ENCODE data around the gene NPIPB8.
A peak's percentile ranks its signal among the peaks of the same experiment; 100 is the strongest.
"Not testable (repeated sequence)": the region's sequence is repeated elsewhere in the genome, so short reads cannot be mapped to it uniquely, and the experiment has no call there.

The NPIPB8 gene

DNA sequence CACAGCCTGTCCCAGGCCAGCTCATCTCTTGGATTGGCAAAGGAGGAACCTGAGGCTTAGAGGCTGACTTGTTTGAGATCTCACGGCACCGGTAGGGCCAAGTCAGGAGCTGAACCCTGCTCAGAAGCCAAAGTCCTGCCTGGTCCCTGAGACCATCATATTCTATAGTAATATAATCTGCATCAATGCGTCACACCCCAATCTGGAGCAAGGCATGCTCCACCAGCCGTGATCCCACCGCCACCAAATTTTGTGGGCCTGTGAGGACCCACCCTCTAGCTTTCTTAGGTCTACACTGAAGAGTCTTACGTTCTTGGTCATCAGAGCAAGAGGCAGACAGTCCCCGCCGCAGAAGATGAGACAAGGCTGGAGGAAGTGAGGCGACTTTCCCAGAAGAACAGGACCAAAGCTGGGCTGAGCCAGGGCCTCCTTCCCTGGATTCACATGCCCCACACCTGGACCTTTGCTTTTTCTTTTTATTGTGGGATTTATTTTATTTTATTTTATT lies 30.7 kb upstream of the NPIPB8 start:
- no peak for DNase-seq (ENCODE audit: low read depth)

DNA sequence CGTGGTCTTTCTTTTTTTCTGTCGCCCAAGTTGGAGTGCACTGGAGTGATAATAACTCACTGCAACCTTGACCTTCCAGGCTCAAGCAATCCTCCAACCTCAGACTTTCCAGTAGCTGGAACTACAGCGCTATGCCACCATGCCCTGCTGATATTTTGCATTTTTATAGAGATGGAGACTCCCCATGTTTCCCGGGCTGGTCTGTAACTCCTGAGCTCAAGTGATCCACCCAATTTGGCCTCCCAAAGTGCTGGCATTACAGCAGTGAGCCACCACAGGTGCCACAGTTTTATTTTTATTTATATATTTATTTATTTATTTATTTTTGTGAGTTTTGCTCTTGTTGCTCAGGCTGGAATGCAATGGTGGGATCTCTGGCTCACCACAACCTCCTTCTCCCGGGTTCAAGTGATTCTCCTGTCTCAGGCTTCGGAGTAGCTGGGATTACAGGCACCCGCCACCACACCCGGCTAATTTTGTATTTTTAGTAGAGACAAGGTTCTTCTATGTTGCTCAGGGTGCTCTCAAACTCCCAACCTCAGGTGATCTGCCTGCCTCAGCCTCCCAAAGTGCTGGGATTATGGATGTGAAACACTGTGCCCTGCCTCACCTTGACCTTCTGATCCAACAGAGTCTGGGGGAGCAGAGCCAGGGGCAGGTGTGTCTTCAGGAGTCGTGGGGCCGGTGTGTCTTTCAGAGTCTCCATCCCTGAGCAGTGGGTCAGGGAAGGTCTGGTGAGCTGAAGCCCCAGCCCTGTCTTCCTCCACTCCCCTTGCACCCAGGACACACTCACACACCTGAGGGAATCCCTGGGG lies 30.0 kb upstream of the NPIPB8 start:
- not testable (repeated sequence) for DNase-seq (ENCODE audit: low read depth)

DNA sequence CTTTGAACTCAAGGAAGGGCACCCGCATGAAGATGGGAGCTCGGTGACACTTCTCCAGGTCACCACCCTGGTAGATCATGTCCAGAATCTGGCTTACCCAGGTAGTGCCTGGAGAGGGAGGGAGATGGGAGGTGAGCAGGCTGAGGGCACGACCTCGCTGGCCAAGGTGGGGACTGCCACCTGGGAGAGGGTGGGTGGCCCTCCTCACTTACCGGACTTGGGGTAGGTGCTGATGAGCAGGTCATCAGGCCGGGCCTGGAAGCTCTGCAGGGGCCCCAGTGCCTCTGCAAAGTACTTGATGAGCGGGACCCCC lies 29.4 kb upstream of the NPIPB8 start:
- not testable (repeated sequence) for DNase-seq (ENCODE audit: low read depth)

DNA sequence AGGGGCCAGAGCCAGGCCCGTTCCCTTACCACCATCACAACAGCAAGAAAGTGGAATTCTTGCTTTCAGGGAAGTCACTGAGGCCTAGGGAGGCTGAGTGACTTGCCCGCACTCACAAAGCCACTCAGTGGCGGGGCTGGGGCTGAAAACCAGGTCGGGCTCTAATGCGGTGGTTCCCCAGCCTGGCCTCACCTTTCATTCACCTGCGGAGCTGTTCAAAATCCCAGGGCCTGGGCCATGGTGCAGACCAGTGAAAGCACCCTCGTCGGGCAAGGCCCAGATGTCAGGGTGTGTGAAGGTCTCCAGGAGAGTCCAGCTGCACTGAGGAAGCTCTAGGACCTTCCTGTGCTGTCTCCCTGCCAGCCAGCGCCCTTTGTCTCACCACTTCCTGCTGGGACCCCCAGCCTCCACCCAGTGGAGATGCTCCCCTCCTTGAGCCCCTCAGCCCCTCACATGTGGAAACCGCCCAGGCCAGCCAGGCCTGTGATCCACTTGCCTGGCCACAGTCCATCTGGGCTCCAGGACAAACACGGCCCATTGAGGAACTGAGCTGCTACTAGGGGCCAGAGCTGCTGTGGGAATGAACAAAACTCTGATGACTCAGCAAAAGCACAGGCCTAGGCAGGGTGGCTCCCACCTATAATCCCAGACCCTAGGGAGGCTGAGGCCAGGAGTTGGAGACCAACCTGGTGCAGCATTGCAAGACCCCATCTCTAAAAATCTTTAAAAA lies 28.8 kb upstream of the NPIPB8 start:
- not testable (repeated sequence) for DNase-seq (ENCODE audit: low read depth)

DNA sequence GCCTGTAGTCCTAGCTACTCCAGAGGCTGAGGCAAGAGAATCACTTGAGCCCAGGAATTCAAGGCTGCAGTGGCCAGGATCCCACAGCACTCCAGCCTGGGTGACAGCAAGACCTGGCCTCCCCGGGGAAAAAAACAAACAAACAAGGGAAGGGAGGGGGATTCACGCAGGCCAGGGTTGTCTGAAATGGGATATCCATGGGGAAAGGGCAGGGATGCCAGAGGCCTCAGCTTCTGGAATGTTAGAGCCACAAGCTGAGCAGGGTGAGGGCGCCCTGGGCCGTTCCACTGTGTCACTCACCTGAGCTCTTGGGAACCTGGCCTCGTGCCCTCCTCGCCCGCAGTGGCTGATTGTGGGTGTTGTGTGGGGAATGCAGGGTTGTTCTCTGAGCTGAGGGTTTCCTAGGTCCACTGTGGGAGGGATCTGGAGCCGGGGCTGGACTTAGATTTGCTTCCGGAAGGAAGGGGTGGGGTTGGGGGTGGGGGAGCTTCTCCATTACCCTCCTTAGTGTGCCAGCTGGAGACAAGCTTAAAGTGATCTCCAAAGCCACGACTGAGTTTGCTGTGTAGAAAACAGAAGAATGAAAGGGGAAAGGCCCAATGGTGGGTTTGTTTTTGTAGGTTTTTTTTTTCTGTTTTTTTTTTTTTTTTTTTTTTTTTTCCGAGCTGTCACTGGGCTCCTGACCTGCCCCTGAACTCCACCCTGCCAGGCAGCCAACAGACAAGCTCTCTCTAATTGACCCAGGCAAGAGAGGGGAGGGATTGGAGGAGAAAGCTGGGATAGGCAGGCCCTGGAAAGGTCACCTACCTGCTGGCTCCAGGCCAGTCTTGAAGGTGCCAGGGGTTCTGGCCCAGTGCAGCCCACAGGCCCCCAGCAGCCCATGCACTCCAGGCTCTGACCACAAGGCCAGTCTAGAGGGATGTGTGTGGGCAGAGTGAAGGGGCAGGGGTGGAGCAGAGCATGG lies 28.0 kb upstream of the NPIPB8 start, which contains the start of gene SULT1A1:
TSS of gene SULT1A1 (minus strand) at position 414 of the 964 bp plus-strand sequence. CDS start 1,189 bp downstream, outside the sequence.
- DNase-seq (ENCODE audit: low read depth), result no peak

DNA sequence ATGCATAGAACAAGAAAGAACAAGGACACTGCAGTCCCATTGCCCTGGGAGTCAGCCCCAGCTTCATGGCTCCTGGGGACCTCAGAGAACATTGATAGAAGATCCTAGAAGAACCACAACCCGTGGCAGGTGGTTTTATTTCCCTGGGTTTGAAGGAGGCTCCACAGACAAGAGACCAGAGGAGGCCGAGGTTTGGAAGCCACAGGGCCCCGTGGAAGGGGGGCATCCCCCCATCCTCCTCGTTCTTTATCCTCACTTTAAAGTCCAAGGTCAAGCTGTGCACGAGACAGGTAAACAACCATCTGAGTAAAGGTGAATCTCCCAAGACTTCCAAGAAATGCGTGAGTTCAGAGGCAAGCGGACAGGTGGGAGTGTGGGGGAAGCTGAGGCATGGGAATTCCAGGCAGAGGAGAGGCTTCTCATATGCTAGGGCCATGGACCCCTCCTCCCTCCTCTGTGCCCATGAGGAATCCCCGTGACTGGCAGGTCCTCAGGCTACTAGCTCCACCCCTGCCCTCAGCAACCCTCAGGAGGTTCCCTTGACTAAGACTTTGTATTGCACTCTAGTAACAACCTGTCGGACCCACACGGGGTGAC lies 27.2 kb upstream of the NPIPB8 start:
- no peak for DNase-seq (ENCODE audit: low read depth)

DNA sequence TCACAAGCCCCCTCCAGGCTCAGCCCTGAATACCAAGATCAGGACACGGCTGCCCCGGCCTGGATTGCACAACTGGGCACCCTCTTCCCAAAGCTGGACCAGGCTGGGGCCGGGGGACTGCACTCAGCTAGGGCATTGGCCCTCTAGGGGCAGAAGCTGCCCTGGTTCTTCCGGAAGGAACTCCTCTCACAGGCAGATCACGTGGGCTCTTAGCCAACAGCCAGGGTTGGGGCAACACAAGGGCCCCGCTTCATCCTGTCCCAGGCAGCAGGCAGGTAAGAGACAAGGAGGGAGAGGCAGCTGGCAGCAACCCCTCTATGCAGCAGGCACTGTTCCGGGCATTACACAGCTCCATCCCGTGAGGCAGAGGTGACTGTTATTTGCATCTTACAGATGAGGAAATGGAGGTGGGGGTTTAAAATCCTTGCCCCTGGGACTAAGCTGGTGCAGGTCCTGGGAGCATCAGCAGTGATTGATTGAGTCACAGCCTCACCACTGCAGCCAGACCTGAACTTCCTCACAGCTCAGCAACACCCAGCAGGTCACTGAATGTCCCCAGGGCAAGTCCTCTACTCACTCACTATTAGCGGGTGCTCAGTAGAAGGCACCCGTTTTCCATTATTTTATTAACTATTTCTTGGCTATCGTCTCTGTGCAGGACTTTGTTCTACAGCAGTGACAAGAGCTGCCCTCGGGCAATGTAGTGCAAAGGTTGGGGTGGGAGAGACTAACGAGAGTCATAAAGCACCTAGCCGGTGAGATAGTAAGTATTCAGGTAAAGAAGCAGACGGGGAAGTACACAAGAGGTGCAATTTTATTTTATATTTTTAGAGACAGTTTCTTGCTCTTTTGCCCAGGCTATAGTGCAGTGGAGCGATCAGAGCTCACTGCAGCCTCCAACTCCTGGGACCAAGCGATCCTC lies 25.2 kb upstream of the NPIPB8 start:
- DNase-seq (ENCODE audit: low read depth), result not testable (repeated sequence)

DNA sequence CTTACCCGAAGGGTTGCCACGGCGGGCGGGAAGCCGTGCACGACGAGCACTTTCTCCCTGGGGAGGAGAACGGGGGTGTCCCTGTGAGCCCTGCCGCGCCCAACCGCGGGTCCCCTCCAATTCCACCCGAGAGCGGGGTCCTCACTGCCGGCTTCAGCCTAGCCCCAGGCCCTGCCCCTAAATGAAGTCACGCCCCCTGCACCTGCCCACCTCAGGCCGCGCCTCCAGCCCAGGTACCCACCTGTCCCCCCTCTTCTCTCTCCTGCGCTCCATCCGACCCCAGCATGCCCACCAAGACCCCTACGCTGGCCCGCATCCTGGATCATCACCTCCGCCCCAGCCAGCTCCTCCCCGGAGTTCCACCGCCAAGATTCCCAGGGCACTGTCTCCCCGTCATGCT lies 24.0 kb upstream of the NPIPB8 start:
- DNase-seq (ENCODE audit: low read depth), result not testable (repeated sequence)

DNA sequence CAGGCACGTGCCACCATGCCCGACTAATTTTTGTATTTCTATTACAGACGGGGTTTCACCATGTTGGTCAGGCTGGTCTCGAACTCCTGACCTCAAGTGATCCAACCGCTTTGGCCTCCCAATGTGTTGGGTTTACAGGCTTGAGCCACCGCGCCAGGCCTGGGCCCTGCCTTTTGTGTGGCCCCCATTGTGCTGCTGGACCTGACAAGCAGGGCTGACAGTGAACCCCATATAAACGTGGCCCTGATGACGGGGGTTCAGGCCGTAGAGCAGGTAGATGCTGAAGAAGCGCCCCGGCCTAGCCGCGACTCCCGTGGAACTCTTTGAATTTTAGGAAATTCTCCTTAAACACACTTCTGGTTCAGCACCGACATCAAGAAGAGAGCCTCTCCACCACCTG lies 23.3 kb upstream of the NPIPB8 start:
- DNase-seq (ENCODE audit: low read depth), result not testable (repeated sequence)

DNA sequence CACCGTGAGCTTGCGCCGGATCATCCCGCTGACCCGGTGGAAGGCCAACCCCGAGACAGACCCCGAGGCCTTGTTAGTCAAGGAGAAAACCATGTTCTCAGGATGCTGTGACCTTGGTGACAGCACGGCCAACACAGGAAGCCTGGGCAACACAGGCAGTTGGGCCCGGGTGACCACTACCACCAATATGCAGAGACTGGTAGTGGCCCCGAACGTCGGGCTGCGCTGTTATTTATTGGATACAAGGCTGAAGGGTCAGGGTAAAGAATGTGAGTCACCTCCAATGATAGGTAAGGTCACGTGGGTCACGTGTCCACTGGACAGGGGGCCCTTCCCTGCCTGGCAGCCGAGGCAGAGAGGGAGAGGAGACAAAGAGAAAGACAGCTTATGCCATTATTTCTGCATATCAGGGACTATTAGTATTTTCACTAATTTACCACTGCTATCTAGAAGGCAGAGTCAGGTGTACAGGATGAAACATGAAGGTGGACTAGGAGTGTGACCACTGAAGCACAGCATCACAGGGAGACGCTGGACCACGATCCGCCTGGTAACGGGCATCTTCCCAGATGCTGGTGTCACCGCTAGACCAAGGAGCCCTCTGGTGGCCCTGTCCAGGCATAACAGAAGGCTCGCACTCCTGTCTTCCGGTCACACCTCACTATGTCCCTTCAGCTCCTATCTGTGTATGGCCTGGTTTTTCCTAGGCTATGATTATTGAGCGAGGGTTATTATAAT lies 22.2 kb upstream of the NPIPB8 start:
- not testable (repeated sequence) for DNase-seq (ENCODE audit: low read depth)

DNA sequence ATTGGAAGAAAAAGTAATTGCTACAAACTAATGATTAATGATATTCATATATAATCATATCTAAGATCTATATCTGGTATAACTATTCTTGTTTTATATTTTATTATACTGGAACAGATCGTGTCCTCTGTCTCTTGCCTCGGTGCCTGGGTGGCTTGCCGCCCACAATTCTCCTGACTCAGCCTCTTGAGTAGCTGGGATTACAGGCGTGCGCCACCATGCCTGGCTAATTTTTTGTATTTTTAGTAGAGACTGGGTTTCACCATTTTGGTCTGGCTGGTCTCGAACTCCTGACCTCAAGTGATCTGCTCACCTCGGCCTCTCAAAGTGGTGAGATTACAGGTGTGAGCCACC lies 21.7 kb upstream of the NPIPB8 start:
- DNase-seq (ENCODE audit: low read depth), result not testable (repeated sequence)

DNA sequence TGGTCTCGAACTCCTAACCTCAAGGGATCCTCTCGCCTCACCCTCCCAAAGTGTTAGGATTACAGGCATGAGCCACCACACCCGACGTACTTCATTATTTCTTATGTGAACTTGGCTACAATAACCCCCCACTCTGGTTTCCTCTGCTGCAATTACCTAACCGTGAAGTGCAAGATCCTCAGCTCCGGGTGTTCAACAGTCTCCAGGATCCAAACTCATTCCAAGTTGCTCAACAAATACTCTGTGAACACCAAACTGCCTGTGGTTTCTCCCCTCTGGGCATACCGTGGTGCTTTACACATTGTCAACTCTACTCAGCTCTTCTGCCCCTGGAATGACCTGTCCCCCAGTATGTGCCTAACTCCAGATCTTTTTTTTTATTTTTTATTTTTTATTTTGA lies 21.2 kb upstream of the NPIPB8 start:
- DNase-seq (ENCODE audit: low read depth), result no peak

DNA sequence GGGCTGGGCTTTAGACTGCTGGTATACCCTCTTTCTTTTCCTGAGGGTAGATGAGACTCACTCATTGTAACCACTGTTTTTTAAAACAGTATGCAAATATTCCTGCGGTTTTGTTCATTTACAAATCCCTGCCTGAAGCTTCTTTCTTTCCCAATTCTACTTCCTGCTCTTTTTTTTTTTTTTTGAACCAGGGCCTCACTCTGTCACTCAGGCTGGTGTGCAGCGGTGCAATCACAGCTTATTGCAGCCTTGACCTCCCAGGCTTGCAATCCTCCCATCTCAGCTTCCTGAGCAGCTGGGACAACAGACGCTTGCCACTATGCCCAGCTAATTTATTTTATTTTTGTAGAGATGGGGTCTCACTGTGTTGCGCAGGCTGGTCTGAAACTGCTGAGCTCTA lies 20.0 kb upstream of the NPIPB8 start:
- DNase-seq (ENCODE audit: low read depth), result no peak

DNA sequence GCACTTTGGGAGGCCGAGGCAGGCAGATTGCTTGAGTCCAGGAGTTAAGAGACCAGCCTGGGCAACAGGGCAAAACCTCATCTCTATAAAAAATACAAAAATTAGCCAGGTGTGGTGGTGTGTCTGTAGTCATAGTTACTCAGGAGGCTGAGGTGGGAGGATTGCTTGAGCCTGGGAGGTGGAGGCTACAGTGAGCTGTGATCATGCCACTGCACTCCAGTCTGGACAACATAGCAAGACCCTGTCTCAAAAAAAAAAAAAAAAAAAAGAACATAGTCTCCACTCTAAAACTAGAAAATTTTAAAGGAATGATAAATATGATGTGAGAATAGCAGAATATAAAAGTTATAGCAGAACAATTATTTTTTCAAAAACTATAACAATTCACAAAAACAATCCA lies 17.5 kb upstream of the NPIPB8 start:
- not testable (repeated sequence) for DNase-seq (ENCODE audit: low read depth)

DNA sequence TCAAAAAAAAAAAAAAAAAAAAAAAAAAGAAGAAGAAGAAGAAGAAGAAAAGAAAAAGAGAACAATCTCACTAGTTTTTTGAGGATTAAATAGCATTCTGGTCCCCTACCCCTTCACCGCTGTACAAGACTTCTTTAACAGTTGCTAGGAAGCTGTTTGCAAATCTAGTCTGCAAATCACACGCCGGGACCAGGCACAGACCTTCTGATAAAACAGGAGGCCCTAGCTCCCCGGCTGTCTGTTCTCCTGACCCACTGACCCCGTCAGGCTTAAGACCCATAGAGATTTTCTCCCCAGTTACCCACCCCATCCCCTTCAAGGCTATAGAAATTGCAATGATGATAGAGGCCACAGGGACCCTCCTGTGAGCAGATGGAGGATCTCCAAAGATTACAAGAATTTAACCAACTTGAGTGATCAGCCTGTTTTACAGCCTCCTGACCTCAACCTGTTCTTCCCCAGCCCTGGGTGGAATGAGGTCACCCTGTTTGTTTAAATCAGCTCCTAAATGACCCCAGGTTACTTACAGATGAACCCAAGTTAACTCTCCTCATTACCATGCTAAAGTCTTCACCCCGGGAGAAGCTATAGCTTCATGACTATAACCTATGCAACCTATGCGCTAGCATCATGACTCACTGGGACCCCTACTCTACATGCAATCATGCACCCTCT lies 16.2 kb upstream of the NPIPB8 start:
- DNase-seq (ENCODE audit: low read depth), result no peak

DNA sequence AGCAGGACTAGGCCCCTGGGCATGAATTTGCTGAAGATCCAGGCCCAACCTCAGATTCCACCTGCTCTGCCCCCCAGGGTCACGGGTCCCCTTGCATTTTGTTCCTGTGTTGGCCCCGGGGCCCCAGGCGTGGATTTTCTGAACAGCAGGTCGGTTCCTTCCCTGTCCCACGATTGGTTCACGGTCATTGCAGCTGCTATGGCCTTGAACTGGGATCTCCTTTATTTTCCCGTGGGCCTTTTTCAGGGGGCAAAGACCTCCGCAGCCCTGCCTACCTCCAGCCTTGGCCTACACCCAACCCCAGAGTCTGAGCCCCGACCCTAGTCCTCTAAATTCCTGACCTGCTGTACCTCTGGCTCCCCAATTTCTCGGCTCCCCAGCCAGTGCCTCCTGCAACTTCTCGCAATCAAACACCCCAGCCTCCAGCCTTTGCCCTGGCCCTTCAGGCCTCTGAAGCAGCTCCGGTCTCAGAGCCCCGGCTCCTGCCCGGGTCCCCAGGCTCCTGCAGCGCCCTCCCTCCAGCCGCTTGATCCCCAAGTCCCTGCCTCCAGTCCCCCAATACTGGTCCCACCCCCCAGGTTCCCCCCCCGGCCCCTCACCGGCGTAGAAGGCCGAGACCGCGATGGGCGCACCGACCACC lies 15.2 kb upstream of the NPIPB8 start:
- not testable (repeated sequence) for DNase-seq (ENCODE audit: low read depth)

DNA sequence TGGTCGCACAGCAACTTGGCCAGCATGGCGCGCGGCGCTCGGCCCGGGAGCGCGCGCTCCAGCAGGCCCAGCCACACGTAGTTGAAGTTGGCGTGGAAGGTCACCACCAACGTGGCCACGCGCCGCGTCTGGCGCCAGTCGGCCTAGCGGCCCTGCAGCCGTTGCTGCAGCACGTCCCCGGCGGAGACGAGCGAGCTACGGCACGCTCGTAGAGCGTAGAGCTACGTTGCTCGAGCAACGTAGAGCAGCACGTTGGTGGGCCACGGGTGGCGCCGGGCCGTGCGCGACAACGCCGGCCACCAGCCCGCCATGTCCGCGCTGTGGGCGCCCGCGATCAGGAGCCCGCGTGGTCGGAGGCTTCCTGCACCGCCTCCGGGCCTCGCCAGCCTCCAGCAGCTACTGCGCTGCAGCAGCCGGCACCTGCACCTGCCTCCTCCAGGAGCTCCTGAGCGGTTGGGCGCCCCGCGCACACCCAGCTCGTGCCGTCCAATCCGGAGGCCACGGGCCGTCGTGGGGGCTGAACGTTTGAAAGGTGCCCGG lies 14.6 kb upstream of the NPIPB8 start:
- DNase-seq (ENCODE audit: low read depth), result peak; percentile 27

DNA sequence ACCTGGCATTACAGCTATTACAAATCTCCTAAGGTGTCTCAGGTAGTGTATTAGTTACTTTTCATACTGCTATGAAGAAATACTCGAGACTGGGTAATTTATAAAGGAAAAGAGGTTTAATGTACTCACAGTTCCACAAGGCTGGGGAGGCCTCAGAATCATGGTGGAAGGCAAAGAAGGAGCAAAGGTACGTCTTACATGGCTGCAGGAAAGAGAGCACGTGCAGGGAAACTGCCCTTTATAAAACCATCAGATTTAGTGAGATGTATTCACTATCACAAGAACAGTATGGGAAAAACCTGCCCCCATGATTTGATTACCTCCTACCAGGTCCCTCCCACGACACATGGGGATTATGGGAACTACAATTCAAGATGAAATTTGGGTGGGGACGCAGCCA lies 7.0 kb upstream of the NPIPB8 start:
- DNase-seq (ENCODE audit: low read depth), result not testable (repeated sequence)
